Mesendoderm (in vitro differentiated cells): ENCODE data around the gene WNK3. TPM values are rescaled to one million over a fixed set of nuclear protein-coding genes. Genes with fewer than 3 reads are reported as not detected.

ENCODE experiments used
- small RNA-seq: library from polyadenylated mRNA; stranded (forward); fragments of <200 nt; extraction: miRNeasy Mini kit (QIAGEN cat#:217004); gene quantifications from one replicate; pipeline ENCODE3, GENCODE V24; 2013; ENCODE audit not compliant: insufficient read depth

WNK3 gene

Small RNA genes within 50 kb of the gene (small RNA-seq; reads per million reads assigned to genes)
- gene AL589872.1 (not detected), gene RNU6-434P (not detected)
